ENCODE data around the gene PDCD2. TPM values are rescaled to one million over a fixed set of nuclear protein-coding genes. Genes with fewer than 3 reads are reported as not detected.

Gene PDCD2
- 49.3 to 54.3 TPM (median 50.8 TPM) in 5 replicates for total RNA-seq (2022; extraction: Qiagen RNA extraction; ENCODE audit: low read depth)

GRCh38 chr6:170584181-170584953, at the start of gene PDCD2:
Gene PDCD2 (minus strand): TSS chr6:170584637. CDS start chr6:170584581, 56 bp downstream.

GRCh38 chr6:170554013-170554795, 30.2 kb downstream of the PDCD2 start, which contains the start of gene TBP:
Gene TBP (plus strand): TSS chr6:170554369. CDS start chr6:170557030, 2,661 bp downstream.

GRCh38 chr6:170552765-170553533, 31.5 kb downstream of the PDCD2 start, which contains the start of gene PSMB1:
Gene PSMB1 (minus strand): TSS chr6:170553307. CDS start chr6:170553242, 65 bp downstream.

Other genes with a start within 250 kb of the PDCD2 start
- 232 to 257 TPM (median 241 TPM) in 5 replicates for gene PSMB1, start 31.3 kb downstream of the PDCD2 start, total RNA-seq (2022; extraction: Qiagen RNA extraction; ENCODE audit: low read depth)
- 16.0 to 18.8 TPM (median 17.4 TPM) in 5 replicates for gene TBP, start 30.3 kb downstream of the PDCD2 start, total RNA-seq (2022; extraction: Qiagen RNA extraction; ENCODE audit: low read depth)

All from A549 treated with RU486 at 1 μM for 4 hours (cell line).